DND-41 (cell line): ENCODE results near the gene IL37.

Experiments used
- EZH2 ChIP-seq: IDR thresholded peaks from 3 replicates; pipeline ENCODE4 v1.6.1; 2012; ENCODE audit warnings: borderline replicate concordance, low read depth, mild to moderate bottlenecking, moderate library complexity, low read length, inconsistent platforms; ENCODE audit not compliant: severe bottlenecking
- TF ChIP-seq, protein P1 (sequence below): IDR thresholded peaks from 2 replicates; pipeline ENCODE4 v1.5.1; 2012; ENCODE audit warnings: borderline replicate concordance, low read length, moderate library complexity, mild to moderate bottlenecking; ENCODE audit not compliant: poor library complexity, severe bottlenecking; ENCODE audit errors: extremely low read depth

DNA sequence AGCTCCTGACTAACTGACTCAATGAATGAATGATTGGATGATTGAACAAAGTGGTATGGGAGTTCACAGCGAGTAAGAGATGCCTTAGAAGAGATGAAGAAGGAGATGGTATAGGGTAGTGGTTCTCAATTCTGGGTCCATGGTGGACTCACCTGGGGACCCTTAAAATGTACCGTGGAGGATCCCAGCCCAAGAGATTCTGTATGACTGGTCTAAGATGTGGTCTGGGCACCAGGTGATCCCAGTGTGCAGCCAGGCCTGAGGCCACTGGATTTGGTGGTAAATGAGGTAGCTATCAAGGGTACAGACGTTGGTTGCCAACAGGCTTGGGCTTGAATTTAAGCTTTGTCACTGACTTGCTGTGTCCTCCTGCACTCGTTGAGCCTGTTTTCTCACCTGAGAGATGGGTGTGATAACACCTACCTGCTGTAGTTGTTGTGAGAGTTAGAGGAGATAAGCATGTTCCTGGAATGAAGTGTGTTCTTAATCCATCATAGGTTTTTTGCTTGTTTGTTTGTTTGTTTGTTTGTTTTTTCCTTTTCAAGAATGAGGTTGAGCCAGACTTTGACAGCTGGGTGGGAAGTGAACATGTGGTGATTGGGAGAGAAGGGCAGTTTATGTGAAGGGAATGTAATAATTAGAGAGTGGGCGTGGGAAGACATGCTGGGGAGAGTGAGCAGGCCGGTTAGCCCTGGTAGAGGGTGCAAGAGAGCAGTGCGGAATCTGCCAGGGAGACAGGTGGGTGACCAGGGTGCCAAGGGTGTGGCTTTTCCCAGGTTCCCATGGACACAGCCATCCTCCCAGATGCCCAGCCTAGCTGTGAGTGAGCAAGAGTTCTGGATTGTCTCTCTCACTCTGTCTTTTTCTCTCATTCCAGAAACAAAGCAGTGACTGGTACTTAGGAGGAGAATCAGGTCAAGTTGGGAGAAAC, 43.0 kb upstream of the IL37 start:
- TF ChIP-seq, protein P1, sequence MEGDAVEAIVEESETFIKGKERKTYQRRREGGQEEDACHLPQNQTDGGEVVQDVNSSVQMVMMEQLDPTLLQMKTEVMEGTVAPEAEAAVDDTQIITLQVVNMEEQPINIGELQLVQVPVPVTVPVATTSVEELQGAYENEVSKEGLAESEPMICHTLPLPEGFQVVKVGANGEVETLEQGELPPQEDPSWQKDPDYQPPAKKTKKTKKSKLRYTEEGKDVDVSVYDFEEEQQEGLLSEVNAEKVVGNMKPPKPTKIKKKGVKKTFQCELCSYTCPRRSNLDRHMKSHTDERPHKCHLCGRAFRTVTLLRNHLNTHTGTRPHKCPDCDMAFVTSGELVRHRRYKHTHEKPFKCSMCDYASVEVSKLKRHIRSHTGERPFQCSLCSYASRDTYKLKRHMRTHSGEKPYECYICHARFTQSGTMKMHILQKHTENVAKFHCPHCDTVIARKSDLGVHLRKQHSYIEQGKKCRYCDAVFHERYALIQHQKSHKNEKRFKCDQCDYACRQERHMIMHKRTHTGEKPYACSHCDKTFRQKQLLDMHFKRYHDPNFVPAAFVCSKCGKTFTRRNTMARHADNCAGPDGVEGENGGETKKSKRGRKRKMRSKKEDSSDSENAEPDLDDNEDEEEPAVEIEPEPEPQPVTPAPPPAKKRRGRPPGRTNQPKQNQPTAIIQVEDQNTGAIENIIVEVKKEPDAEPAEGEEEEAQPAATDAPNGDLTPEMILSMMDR = no peak
- TF ChIP-seq EZH2 = no peak
